ENCODE measurements around the gene SLC49A3. TPM values are rescaled to one million over a fixed set of nuclear protein-coding genes. Genes with fewer than 3 reads are reported as not detected.

SLC49A3 gene
- total and polyA plus RNA-seq, 2 of the 4 experiments (the other 2 are of a cell fraction) = under 0.01 to 0.32 TPM

DNA sequence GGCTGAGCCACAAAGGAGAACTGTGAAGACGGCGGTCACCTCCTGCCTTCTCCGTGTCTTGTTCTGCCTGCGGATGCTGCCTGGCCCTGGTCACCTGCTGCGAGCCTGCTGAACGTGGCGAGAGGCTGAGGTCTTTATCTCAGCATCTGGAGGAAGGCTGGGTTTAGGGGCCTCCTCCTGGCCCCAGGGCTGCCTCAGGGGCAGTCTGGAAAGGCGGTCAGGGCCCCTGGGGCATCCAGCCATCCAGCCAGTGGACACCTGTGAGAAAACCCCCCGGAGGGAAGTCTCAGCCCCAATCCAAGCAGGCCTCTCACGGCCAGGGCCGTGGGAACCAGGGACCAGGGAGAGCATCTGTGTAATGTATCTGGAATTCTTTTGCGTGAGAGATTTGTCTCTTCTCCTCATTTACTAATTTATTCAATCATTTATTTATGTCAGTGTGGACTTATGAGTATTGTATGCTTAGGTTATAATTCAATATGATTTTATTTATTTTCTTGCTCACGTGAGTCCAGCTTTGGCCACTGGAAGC is 52.3 kb downstream of the SLC49A3 start:
- Histone ChIP-seq H2BK20ac (ENCODE audit: low read depth, low read length) (no peak overlapping the region), H3K14ac (replicated peaks; ENCODE audit: low read depth, low read length) (no peak overlapping the region), H3K9ac (ENCODE audit: low read depth, low read length) (no peak overlapping the region), H3K4ac (ENCODE audit: low read depth, low read length) (no peak overlapping the region), H3K36me3 (ENCODE audit: control insufficient read depth, insufficient read depth, low read length) (no peaks in the 10 kb centered on the region), H3K27ac (ENCODE audit: insufficient read depth, low read length) (no peak overlapping the region), H2AK5ac (ENCODE audit: low read depth, low read length) (no peak overlapping the region), H3K56ac (ENCODE audit: extremely low read depth, insufficient read depth, low read length) (no peak overlapping the region), H4K91ac (ENCODE audit: insufficient read depth, low read depth, low read length) (no peak overlapping the region), H3K4me1 (ENCODE audit: control insufficient read depth, insufficient read depth, low read length) (no peaks in the 10 kb centered on the region), H3K9me3 (ENCODE audit: control insufficient read depth, insufficient read depth, low read length) (peaks cover 16% of the 10 kb centered on the region), H3K4me3 (ENCODE audit: insufficient read depth, low read depth, low read length) (no peak overlapping the region), H2AFZ (replicated peaks; ENCODE audit: low read length, poor library complexity) (no peak overlapping the region), H3K4me2 (ENCODE audit: low read depth, low read length) (no peak overlapping the region), H2BK120ac (ENCODE audit: low read depth, low read length) (no peak overlapping the region), H4K20me1 (ENCODE audit: insufficient read depth, low read length) (no peaks in the 10 kb centered on the region), H3K18ac (ENCODE audit: low read depth, low read length) (no peak overlapping the region), H4K8ac (ENCODE audit: low read depth in 2 of 2, low read length in 2 of 2) (no peak overlapping the region), H3K27me3 (ENCODE audit: control insufficient read depth, insufficient read depth, low read length) (no peaks in the 10 kb centered on the region), H3K9me1 (ENCODE audit: insufficient read depth, low read length) (no peaks in the 10 kb centered on the region), H2BK15ac (ENCODE audit: low read depth, low read length) (no peak overlapping the region), H4K5ac (ENCODE audit: low read depth, low read length) (no peak overlapping the region), H2BK5ac (ENCODE audit: low read depth, low read length, poor library complexity, severe bottlenecking) (no peak overlapping the region), H3K23ac (ENCODE audit: low read depth, low read length) (no peak overlapping the region), H2AK9ac (replicated peaks; ENCODE audit: low read depth, low read length, poor library complexity) (no peak overlapping the region), H3K79me1 (ENCODE audit: low read depth in 1 of 2, low read length in 2 of 2) (no peaks in the 10 kb centered on the region)
- ATAC-seq (ENCODE audit: low read depth) = no peak
- ChIA-PET POLR2A (ENCODE audit: unreplicated experiment) (no interaction called here), CTCF (interaction anchor here (0.6 kb wide), 1 partner anchor 566 kb away, joined by 7 read pairs; no protein-coding TSS in a partner anchor)
- no peak for DNase-seq
- dilution Hi-C loops (cut with HindIII; ENCODE audit: low sequenced_read_pairs, unreplicated experiment) = no loop called here
- BruUV-seq (replicated peaks) = no TSS peak
- 94% methylated on average over 3 of the region's 13 CpGs; no CpG with 5 or more reads in 1 of the 2 experiments for WGBS, 2 experiments (ENCODE audit: extremely low coverage in 2 of 2, insufficient read length in 1 of 2)
- in situ Hi-C loops (cut with MboI; ENCODE audit: low sequenced_read_pairs) = no loop called here
- intact Hi-C loops (cut with micrococcal nuclease) = no loop called here
- no peak for TF ChIP-seq FOS (IDR thresholded peaks at IDR 0.05; ENCODE audit: low read depth, low read length)
- no peak for TF ChIP-seq BHLHE40 (IDR thresholded peaks at IDR 0.05; ENCODE audit: low read depth, low read length)
- no peak for TF ChIP-seq RCOR1 (IDR thresholded peaks at IDR 0.05; ENCODE audit: insufficient replicate concordance, low read length)
- no peak for TF ChIP-seq MAZ (IDR thresholded peaks at IDR 0.05; ENCODE audit: borderline replicate concordance, low read depth, low read length)
- TF ChIP-seq SMC3 (IDR thresholded peaks at IDR 0.05; ENCODE audit: low read depth, low read length) = no peak
- no peak for TF ChIP-seq NFE2L2 (IDR thresholded peaks at IDR 0.05; ENCODE audit: low read depth, low read length)
- TF ChIP-seq CHD1 (IDR thresholded peaks at IDR 0.05; ENCODE audit: low read depth, low read length) = no peak
- TF ChIP-seq, protein P1, sequence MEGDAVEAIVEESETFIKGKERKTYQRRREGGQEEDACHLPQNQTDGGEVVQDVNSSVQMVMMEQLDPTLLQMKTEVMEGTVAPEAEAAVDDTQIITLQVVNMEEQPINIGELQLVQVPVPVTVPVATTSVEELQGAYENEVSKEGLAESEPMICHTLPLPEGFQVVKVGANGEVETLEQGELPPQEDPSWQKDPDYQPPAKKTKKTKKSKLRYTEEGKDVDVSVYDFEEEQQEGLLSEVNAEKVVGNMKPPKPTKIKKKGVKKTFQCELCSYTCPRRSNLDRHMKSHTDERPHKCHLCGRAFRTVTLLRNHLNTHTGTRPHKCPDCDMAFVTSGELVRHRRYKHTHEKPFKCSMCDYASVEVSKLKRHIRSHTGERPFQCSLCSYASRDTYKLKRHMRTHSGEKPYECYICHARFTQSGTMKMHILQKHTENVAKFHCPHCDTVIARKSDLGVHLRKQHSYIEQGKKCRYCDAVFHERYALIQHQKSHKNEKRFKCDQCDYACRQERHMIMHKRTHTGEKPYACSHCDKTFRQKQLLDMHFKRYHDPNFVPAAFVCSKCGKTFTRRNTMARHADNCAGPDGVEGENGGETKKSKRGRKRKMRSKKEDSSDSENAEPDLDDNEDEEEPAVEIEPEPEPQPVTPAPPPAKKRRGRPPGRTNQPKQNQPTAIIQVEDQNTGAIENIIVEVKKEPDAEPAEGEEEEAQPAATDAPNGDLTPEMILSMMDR (conservative IDR thresholded peaks at IDR 0.05; ENCODE audit: low read depth, low read length) = no peak
- TF ChIP-seq CEBPB (IDR thresholded peaks at IDR 0.05; ENCODE audit: low read depth, low read length) = no peak
- no peak for TF ChIP-seq MXI1 (IDR thresholded peaks at IDR 0.05; ENCODE audit: borderline replicate concordance, low read depth, low read length)
- TF ChIP-seq, protein P2, sequence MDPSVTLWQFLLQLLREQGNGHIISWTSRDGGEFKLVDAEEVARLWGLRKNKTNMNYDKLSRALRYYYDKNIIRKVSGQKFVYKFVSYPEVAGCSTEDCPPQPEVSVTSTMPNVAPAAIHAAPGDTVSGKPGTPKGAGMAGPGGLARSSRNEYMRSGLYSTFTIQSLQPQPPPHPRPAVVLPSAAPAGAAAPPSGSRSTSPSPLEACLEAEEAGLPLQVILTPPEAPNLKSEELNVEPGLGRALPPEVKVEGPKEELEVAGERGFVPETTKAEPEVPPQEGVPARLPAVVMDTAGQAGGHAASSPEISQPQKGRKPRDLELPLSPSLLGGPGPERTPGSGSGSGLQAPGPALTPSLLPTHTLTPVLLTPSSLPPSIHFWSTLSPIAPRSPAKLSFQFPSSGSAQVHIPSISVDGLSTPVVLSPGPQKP (IDR thresholded peaks at IDR 0.05; ENCODE audit: borderline replicate concordance, low read depth, low read length) = no peak
